Osteoblast (primary cell): ENCODE results near the gene NDUFB1. TPM values are rescaled to one million over a fixed set of nuclear protein-coding genes. Genes with fewer than 3 reads are reported as not detected.

Experiments
- DNase-seq: peaks from one replicate; pipeline ENCODE4 v3.0.0; 2011; ENCODE audit warnings: low spot score, mixed read lengths; ENCODE audit not compliant: insufficient read length; ENCODE audit errors: missing footprints
- H2AFZ ChIP-seq: 2 replicates; pipeline ENCODE4 v1.6.0; 2011; ENCODE audit warnings: mild to moderate bottlenecking, low read length
- H3K27ac ChIP-seq: 2 replicates; pipeline ENCODE4 v1.5.1; 2011; ENCODE audit warnings: mild to moderate bottlenecking, low read depth, low read length, moderate library complexity
- H3K27me3 ChIP-seq: 2 replicates; pipeline ENCODE4 v1.6.0; 2012; ENCODE audit warnings: mild to moderate bottlenecking, control low read depth, inconsistent platforms, low read length, moderate library complexity; ENCODE audit not compliant: insufficient read depth
- H3K36me3 ChIP-seq: 2 replicates; pipeline ENCODE4 v1.5.1; 2011; ENCODE audit warnings: mild to moderate bottlenecking, low read length, control low read depth, moderate library complexity; ENCODE audit not compliant: insufficient read depth
- H3K4me1 ChIP-seq: 2 replicates; pipeline ENCODE4 v1.5.1; 2011; ENCODE audit warnings: mild to moderate bottlenecking, low read length, control low read depth, moderate library complexity; ENCODE audit not compliant: insufficient read depth
- H3K4me2 ChIP-seq: 2 replicates; pipeline ENCODE4 v1.6.0; 2011; ENCODE audit warnings: mild to moderate bottlenecking, low read length; ENCODE audit not compliant: insufficient read depth
- H3K4me3 ChIP-seq: fragments of 200-600 bp; sonication (generic); 3 replicates; pipeline ENCODE4 v1.5.1; 2012; ENCODE audit warnings: mild to moderate bottlenecking, low read length, inconsistent platforms; ENCODE audit not compliant: insufficient read depth
- H3K79me2 ChIP-seq: 2 replicates; pipeline ENCODE4 v1.6.0; 2012; ENCODE audit warnings: mild to moderate bottlenecking, low read length, control low read depth, inconsistent platforms; ENCODE audit not compliant: insufficient read depth
- H3K9me3 ChIP-seq: 2 replicates; pipeline ENCODE4 v1.5.1; 2011; ENCODE audit warnings: low read depth, low read length, control low read depth
- H4K20me1 ChIP-seq: 2 replicates; pipeline ENCODE4 v1.6.0; 2012; ENCODE audit warnings: mild to moderate bottlenecking, low read length, control low read depth; ENCODE audit not compliant: insufficient read depth
- total RNA-seq: library from RNA; depleted of rRNA; stranded (reverse); fragments of >200 nt; gene quantifications from 2 replicates; pipeline ENCODE4 v1.2.3, GENCODE V29; 2012
- TF ChIP-seq, protein P1 (sequence below): IDR thresholded peaks from 2 replicates; pipeline ENCODE4 v1.5.1; 2011; ENCODE audit warnings: mild to moderate bottlenecking, low read depth, low read length, moderate library complexity; ENCODE audit errors: extremely low read depth

Gene NDUFB1
- total RNA-seq, 1 donor, result 146 TPM

- no peaks in the 10 kb centered on the region for H3K9me3 ChIP-seq
- peaks cover 30% of the 10 kb centered on the region for H3K36me3 ChIP-seq
- peak overlapping the region; percentile 99 for H3K4me3 ChIP-seq
- H3K4me1 ChIP-seq, result no peaks in the 10 kb centered on the region
- peak overlapping the region; percentile 97 for H3K27ac ChIP-seq
- TF ChIP-seq, protein P1, sequence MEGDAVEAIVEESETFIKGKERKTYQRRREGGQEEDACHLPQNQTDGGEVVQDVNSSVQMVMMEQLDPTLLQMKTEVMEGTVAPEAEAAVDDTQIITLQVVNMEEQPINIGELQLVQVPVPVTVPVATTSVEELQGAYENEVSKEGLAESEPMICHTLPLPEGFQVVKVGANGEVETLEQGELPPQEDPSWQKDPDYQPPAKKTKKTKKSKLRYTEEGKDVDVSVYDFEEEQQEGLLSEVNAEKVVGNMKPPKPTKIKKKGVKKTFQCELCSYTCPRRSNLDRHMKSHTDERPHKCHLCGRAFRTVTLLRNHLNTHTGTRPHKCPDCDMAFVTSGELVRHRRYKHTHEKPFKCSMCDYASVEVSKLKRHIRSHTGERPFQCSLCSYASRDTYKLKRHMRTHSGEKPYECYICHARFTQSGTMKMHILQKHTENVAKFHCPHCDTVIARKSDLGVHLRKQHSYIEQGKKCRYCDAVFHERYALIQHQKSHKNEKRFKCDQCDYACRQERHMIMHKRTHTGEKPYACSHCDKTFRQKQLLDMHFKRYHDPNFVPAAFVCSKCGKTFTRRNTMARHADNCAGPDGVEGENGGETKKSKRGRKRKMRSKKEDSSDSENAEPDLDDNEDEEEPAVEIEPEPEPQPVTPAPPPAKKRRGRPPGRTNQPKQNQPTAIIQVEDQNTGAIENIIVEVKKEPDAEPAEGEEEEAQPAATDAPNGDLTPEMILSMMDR, result no peak
- peak; percentile 37 for DNase-seq
- H2AFZ ChIP-seq, result peak overlapping the region; percentile 95
- no peaks in the 10 kb centered on the region for H3K27me3 ChIP-seq
- peak overlapping the region; percentile 97 for H3K4me2 ChIP-seq
- H3K79me2 ChIP-seq, result peaks cover 64% of the 10 kb centered on the region
- no peaks in the 10 kb centered on the region for H4K20me1 ChIP-seq
Measured at GRCh38 chr14:92122351-92122677, 808 bp upstream of the NDUFB1 start.

DNA sequence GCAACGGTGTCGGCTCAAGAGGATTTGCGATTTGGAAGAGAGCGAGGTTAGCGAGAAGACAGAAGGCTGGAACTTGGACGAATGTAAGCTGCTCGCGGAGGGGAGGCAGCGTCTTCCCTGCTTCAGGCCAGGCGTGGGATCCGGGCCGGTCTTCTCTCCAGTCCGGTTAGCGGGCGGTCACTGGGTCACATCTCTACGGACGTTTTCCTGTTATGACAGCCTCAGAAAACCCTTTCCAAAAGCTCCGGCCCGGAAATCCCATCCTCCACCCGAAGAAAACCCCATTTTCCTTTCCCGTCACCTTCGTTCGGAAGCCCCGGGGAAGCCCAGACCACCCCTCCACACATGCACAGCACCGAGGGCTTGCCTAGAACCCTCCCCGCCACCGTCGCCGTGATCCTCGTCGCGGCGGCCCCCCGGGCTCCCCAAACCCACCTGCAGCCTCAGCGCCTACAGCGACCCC is 268 bp downstream of the NDUFB1 start:
- Histone ChIP-seq H3K4me3 (peak overlapping the region; percentile 99), H3K27me3 (no peaks in the 10 kb centered on the region), H3K4me1 (no peaks in the 10 kb centered on the region), H3K4me2 (peak overlapping the region; percentile 97), H3K36me3 (peaks cover 30% of the 10 kb centered on the region), H2AFZ (peak overlapping the region; percentile 95), H3K27ac (peak overlapping the region; percentile 97), H4K20me1 (no peaks in the 10 kb centered on the region), H3K79me2 (peaks cover 61% of the 10 kb centered on the region), H3K9me3 (no peaks in the 10 kb centered on the region)
- TF ChIP-seq, protein P1, result no peak
- peak; percentile 86 for DNase-seq

- Histone ChIP-seq H2AFZ (no peak overlapping the region), H3K27ac (no peak overlapping the region), H3K4me3 (no peak overlapping the region), H3K79me2 (peaks cover 7% of the 10 kb centered on the region), H3K9me3 (no peaks in the 10 kb centered on the region), H3K27me3 (no peaks in the 10 kb centered on the region), H3K36me3 (no peaks in the 10 kb centered on the region), H4K20me1 (peaks cover 4% of the 10 kb centered on the region), H3K4me2 (no peak overlapping the region), H3K4me1 (peaks cover 11% of the 10 kb centered on the region)
- DNase-seq, result no peak
- TF ChIP-seq, protein P1, result no peak
Measured at GRCh38 chr14:92109490-92109889, 12.0 kb downstream of the NDUFB1 start.

- H3K27ac ChIP-seq, result no peak overlapping the region
- H3K36me3 ChIP-seq, result no peaks in the 10 kb centered on the region
- H3K79me2 ChIP-seq, result peaks cover 16% of the 10 kb centered on the region
- TF ChIP-seq, protein P1, result no peak
- peak overlapping the region; percentile 37 for H3K4me2 ChIP-seq
- H3K4me3 ChIP-seq, result no peak overlapping the region
- H4K20me1 ChIP-seq, result peaks cover 6% of the 10 kb centered on the region
- peak overlapping the region; percentile 44 for H2AFZ ChIP-seq
- no peaks in the 10 kb centered on the region for H3K27me3 ChIP-seq
- H3K4me1 ChIP-seq, result peaks cover 8% of the 10 kb centered on the region
- no peak for DNase-seq
- H3K9me3 ChIP-seq, result no peaks in the 10 kb centered on the region
Measured at GRCh38 chr14:92108345-92109254, 12.9 kb downstream of the NDUFB1 start.
